Measurements from ENCODE around the gene ESF1. TPM values are rescaled to one million over a fixed set of nuclear protein-coding genes. Genes with fewer than 3 reads are reported as not detected.
"Not testable (repeated sequence)": the region's sequence is repeated elsewhere in the genome, so short reads cannot be mapped to it uniquely, and the experiment has no call there.

Gene ESF1
- total and polyA plus RNA-seq, 2 experiments from 2014 or later, result 20.5 to 71.7 TPM

DNA sequence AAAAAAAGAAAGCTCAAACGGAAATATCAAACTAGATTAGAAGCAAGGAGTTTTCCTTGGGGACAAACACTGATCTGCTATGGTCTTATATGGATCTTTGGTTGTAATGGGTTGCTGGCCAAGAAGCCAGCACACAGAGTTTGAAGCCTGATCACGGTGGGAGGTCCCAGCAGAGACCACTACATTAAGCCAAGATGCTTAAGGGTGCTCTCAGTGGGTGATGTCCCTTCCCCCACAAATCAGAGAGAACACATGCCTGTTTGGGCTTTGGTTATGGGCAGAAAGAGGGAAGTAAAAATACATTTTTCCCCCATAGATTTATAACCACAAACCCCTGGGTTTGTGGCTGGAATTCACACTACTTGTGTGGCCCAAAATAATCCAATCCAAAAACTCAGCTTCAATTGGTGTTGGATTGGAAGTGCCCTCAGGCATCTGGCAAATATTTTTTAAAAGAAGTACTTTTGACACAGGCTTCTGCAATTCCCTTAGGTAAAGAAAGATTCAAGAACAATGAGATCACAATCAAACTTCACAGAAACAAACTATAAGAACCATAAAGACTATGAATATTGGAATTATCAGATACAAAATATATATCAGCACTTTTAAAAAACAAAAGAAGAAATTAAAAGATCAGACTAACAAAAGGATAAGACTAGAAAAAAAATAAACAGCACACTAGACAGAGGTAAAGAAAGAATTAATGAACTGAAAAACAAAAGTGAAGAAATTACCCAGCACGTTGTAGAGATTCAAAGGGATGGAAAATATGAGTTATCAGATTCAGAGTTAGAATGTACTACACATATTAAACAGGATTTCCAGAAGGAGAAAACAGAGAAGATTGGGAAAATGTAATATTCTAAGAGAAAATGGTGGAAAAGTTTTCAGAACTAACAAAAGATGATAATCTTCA lies 44.7 kb downstream of the ESF1 start:
- H3K27me3 Mint-ChIP-seq (ENCODE audit: insufficient read depth, low read depth, poor library complexity), result no peaks in the 10 kb centered on the region
- H3K27ac Mint-ChIP-seq, result no peak overlapping the region; the same call in 1 of the 2 replicates
- no peaks in the 10 kb centered on the region for H3K4me1 Mint-ChIP-seq
- Histone ChIP-seq H2AFZ (no peak overlapping the region), H3K4me1 (ENCODE audit: insufficient read depth) (no peaks in the 10 kb centered on the region), H3K9me2 (ENCODE audit: insufficient read depth) (no peaks in the 10 kb centered on the region), H3K79me2 (replicated peaks; ENCODE audit: insufficient read depth) (peaks cover 21% of the 10 kb centered on the region), H3K4me3 (no peak overlapping the region), H3K36me3 (ENCODE audit: insufficient read depth) (peaks cover 25% of the 10 kb centered on the region), H4K20me1 (replicated peaks; ENCODE audit: insufficient read depth) (no peaks in the 10 kb centered on the region; the same call in none of the 2 replicates), H3F3A (replicated peaks; ENCODE audit: low read depth) (no peaks in the 10 kb centered on the region), H3K4me2 (no peak overlapping the region), H3K27me3 (ENCODE audit: insufficient read depth) (no peaks in the 10 kb centered on the region), H3K27ac (ENCODE audit: low read depth) (no peak overlapping the region)
- H3K4me3 Mint-ChIP-seq, result no peak overlapping the region
- DNase-seq (ENCODE audit: low spot score) (no peak), ATAC-seq (no peak)
- peaks cover 20% of the 10 kb centered on the region for H3K9me3 Mint-ChIP-seq
- peaks cover 61% of the 10 kb centered on the region for H3K36me3 Mint-ChIP-seq (ENCODE audit: low read depth)
- TF ChIP-seq, protein P1, sequence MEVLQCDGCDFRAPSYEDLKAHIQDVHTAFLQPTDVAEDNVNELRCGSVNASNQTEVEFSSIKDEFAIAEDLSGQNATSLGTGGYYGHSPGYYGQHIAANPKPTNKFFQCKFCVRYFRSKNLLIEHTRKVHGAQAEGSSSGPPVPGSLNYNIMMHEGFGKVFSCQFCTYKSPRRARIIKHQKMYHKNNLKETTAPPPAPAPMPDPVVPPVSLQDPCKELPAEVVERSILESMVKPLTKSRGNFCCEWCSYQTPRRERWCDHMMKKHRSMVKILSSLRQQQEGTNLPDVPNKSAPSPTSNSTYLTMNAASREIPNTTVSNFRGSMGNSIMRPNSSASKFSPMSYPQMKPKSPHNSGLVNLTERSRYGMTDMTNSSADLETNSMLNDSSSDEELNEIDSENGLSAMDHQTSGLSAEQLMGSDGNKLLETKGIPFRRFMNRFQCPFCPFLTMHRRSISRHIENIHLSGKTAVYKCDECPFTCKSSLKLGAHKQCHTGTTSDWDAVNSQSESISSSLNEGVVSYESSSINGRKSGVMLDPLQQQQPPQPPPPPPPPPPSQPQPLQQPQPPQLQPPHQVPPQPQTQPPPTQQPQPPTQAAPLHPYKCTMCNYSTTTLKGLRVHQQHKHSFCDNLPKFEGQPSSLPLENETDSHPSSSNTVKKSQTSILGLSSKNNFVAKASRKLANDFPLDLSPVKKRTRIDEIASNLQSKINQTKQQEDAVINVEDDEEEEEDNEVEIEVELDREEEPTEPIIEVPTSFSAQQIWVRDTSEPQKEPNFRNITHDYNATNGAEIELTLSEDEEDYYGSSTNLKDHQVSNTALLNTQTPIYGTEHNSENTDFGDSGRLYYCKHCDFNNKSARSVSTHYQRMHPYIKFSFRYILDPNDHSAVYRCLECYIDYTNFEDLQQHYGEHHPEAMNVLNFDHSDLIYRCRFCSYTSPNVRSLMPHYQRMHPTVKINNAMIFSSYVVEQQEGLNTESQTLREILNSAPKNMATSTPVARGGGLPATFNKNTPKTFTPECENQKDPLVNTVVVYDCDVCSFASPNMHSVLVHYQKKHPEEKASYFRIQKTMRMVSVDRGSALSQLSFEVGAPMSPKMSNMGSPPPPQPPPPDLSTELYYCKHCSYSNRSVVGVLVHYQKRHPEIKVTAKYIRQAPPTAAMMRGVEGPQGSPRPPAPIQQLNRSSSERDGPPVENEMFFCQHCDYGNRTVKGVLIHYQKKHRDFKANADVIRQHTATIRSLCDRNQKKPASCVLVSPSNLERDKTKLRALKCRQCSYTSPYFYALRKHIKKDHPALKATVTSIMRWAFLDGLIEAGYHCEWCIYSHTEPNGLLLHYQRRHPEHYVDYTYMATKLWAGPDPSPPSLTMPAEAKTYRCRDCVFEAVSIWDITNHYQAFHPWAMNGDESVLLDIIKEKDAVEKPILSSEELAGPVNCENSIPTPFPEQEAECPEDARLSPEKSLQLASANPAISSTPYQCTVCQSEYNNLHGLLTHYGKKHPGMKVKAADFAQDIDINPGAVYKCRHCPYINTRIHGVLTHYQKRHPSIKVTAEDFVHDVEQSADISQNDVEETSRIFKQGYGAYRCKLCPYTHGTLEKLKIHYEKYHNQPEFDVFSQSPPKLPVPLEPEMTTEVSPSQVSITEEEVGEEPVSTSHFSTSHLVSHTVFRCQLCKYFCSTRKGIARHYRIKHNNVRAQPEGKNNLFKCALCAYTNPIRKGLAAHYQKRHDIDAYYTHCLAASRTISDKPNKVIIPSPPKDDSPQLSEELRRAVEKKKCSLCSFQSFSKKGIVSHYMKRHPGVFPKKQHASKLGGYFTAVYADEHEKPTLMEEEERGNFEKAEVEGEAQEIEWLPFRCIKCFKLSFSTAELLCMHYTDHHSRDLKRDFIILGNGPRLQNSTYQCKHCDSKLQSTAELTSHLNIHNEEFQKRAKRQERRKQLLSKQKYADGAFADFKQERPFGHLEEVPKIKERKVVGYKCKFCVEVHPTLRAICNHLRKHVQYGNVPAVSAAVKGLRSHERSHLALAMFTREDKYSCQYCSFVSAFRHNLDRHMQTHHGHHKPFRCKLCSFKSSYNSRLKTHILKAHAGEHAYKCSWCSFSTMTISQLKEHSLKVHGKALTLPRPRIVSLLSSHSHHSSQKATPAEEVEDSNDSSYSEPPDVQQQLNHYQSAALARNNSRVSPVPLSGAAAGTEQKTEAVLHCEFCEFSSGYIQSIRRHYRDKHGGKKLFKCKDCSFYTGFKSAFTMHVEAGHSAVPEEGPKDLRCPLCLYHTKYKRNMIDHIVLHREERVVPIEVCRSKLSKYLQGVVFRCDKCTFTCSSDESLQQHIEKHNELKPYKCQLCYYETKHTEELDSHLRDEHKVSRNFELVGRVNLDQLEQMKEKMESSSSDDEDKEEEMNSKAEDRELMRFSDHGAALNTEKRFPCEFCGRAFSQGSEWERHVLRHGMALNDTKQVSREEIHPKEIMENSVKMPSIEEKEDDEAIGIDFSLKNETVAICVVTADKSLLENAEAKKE (CRISPR knock-in tag; IDR thresholded peaks at IDR 0.05), result no peak
- TF ChIP-seq, protein P2, sequence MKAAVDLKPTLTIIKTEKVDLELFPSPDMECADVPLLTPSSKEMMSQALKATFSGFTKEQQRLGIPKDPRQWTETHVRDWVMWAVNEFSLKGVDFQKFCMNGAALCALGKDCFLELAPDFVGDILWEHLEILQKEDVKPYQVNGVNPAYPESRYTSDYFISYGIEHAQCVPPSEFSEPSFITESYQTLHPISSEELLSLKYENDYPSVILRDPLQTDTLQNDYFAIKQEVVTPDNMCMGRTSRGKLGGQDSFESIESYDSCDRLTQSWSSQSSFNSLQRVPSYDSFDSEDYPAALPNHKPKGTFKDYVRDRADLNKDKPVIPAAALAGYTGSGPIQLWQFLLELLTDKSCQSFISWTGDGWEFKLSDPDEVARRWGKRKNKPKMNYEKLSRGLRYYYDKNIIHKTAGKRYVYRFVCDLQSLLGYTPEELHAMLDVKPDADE (IDR thresholded peaks at IDR 0.05), result no peak
- TF ChIP-seq STAT1 (IDR thresholded peaks at IDR 0.05; ENCODE audit: unreplicated experiment) (no peak), EZH2phosphoT487 (IDR thresholded peaks at IDR 0.05; ENCODE audit: unreplicated experiment) (no peak), ZNF114 (CRISPR knock-in tag; IDR thresholded peaks at IDR 0.05) (no peak), NANOG (IDR thresholded peaks at IDR 0.05; ENCODE audit: borderline replicate concordance) (no peak)

DNA sequence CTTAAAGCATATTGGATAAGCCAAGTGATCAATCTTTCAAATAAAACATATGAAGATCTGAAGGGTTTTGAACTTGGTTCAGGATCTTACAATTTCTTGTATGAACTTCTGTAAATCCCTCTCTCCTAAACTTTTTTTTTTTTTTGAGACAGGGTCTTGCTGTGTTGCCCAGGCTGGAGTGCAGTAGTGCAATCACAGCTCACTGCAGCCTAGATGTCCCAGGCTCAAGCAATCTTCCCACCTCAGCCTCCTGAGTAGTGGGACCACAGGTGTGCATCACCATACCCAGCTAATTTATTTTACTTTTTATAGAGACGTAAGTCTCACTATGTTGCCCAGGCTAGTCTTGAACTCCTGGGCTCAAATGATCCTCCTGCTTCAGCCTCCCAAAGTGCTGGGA lies 46.5 kb downstream of the ESF1 start:
- H3K4me3 ChIP-seq; H3K4me1 Mint-ChIP-seq; H4K20me1 ChIP-seq (replicated peaks; ENCODE audit: insufficient read depth); ATAC-seq; H3K79me2 ChIP-seq (replicated peaks; ENCODE audit: insufficient read depth); H3F3A ChIP-seq (replicated peaks; ENCODE audit: low read depth); H2AFZ ChIP-seq; H3K27me3 Mint-ChIP-seq (ENCODE audit: insufficient read depth, low read depth, poor library complexity); H3K4me2 ChIP-seq; H3K9me2 ChIP-seq (ENCODE audit: insufficient read depth); H3K4me1 ChIP-seq (ENCODE audit: insufficient read depth); DNase-seq (ENCODE audit: low spot score); H3K27me3 ChIP-seq (ENCODE audit: insufficient read depth); H3K27ac Mint-ChIP-seq; H3K4me3 Mint-ChIP-seq; H3K27ac ChIP-seq (ENCODE audit: low read depth): not testable (repeated sequence)
- peaks cover 29% of the 10 kb centered on the region for H3K36me3 ChIP-seq (ENCODE audit: insufficient read depth)
- Mint-ChIP-seq H3K36me3 (ENCODE audit: low read depth) (peaks cover 67% of the 10 kb centered on the region), H3K9me3 (peaks cover 20% of the 10 kb centered on the region)
